ENCODE data around the gene CAMKK1. TPM values are rescaled to one million over a fixed set of nuclear protein-coding genes. Genes with fewer than 3 reads are reported as not detected.

Gene CAMKK1
- total and polyA plus RNA-seq, 2 donors (not counting 3 experiments of a cell fraction or from before 2014, with no cell fraction given) = 4.5 to 6.1 TPM

- intact Hi-C loops (cut with micrococcal nuclease) = loop anchor here (10.0 kb wide), 1 partner anchor 776 kb away; no protein-coding TSS in a partner anchor
- no peak overlapping the region for H3K4me3 ChIP-seq (replicated peaks in 1 of 3; ENCODE audit: insufficient read depth in 1 of 3, low read depth in 1 of 3, low read length in 3 of 3)
- dilution Hi-C loops (cut with MboI; ENCODE audit: extremely low pct_ligation_motif_present, low sequenced_read_pairs) = no loop called here
- no peak overlapping the region for H3K4me2 ChIP-seq (ENCODE audit: insufficient read depth, low read length)
- H2AFZ ChIP-seq (ENCODE audit: low read depth, low read length) = no peak overlapping the region
- POLR2A ChIA-PET = no interaction called here
- TF ChIP-seq FOS (IDR thresholded peaks at IDR 0.05; ENCODE audit: borderline replicate concordance, insufficient read depth, low read length) = no peak
- TF ChIP-seq POLR2AphosphoS5 (IDR thresholded peaks at IDR 0.05; ENCODE audit: insufficient read depth, low read depth, low read length) = no peak
- no peak for TF ChIP-seq CTCF (IDR thresholded peaks at IDR 0.05; ENCODE audit: extremely low read depth in 1 of 2, insufficient read depth in 1 of 2, low read depth in 1 of 2, low read length in 2 of 2)
- TF ChIP-seq GATA2 (IDR thresholded peaks at IDR 0.05; ENCODE audit: insufficient read depth, insufficient read length, low read depth, low read length) = no peak
- no peak for TF ChIP-seq JUN (IDR thresholded peaks at IDR 0.05; ENCODE audit: borderline replicate concordance, insufficient read depth, insufficient read length, low read depth)
- TF ChIP-seq POLR2A (IDR thresholded peaks at IDR 0.05; ENCODE audit: low read depth, low read length) = no peak
- TF ChIP-seq MAX (IDR thresholded peaks at IDR 0.05; ENCODE audit: insufficient read depth, insufficient read length) = no peak
- no peak for TF ChIP-seq MYC (IDR thresholded peaks at IDR 0.05; ENCODE audit: low read depth, low read length)
- no peak for TF ChIP-seq EZH2 (IDR thresholded peaks at IDR 0.05; ENCODE audit: borderline replicate concordance, low read depth, low read length, severe bottlenecking)
- peaks cover 10% of the 10 kb centered on the region for H3K4me1 ChIP-seq (ENCODE audit: control insufficient read depth, extremely low read depth, insufficient read depth, low read length)
- DNase-seq (ENCODE audit: low read depth, low spot score) (no peak), FAIRE-seq (no peak)
- H3K9me1 ChIP-seq (replicated peaks; ENCODE audit: control insufficient read depth, extremely low read depth, insufficient read depth, low read length) = no peaks in the 10 kb centered on the region
- H3K36me3 ChIP-seq (ENCODE audit: control insufficient read depth in 2 of 2, extremely low read depth in 1 of 2, insufficient read depth in 2 of 2, low read length in 2 of 2) = peaks cover 14 to 25% of the 10 kb centered on the region in 2 experiments
- no peaks in the 10 kb centered on the region for H3K79me2 ChIP-seq (ENCODE audit: control insufficient read depth, insufficient read depth, low read length)
- BruUV-seq (replicated peaks) = no TSS peak
- H4K20me1 ChIP-seq (replicated peaks; ENCODE audit: control insufficient read depth, extremely low read depth, insufficient read depth, low read length) = no peaks in the 10 kb centered on the region
- H3K9ac ChIP-seq (replicated peaks; ENCODE audit: extremely low read depth, insufficient read depth, low read length) = no peak overlapping the region
- no peak overlapping the region for H3K27ac ChIP-seq (ENCODE audit: insufficient read depth, low read depth, low read length)
- CTCF ChIA-PET = interaction anchor here (1.1 to 4.2 kb wide), 2 partner anchors 23 to 83 kb away, joined by 3 to 20 read pairs; no protein-coding TSS in a partner anchor
- H3K9me3 ChIP-seq (replicated peaks; ENCODE audit: control insufficient read depth, insufficient read depth, low read length) = no peaks in the 10 kb centered on the region
- H3K27me3 ChIP-seq (ENCODE audit: control insufficient read depth in 2 of 2, insufficient read depth in 2 of 2, low read length in 2 of 2) = no peaks in the 10 kb centered on the region
These were observed 71.8 kb downstream of the CAMKK1 start for GRCh38 chr17:3821101-3821500.

Data from endothelial cell of umbilical vein (primary cell).